ENCODE measurements around the gene VDR. TPM values are rescaled to one million over a fixed set of nuclear protein-coding genes. Genes with fewer than 3 reads are reported as not detected.

The VDR gene
- total and polyA plus RNA-seq, 2 donors (not counting 1 experiment from before 2014, with no cell fraction given), result 0.37 to 0.42 TPM

DNA sequence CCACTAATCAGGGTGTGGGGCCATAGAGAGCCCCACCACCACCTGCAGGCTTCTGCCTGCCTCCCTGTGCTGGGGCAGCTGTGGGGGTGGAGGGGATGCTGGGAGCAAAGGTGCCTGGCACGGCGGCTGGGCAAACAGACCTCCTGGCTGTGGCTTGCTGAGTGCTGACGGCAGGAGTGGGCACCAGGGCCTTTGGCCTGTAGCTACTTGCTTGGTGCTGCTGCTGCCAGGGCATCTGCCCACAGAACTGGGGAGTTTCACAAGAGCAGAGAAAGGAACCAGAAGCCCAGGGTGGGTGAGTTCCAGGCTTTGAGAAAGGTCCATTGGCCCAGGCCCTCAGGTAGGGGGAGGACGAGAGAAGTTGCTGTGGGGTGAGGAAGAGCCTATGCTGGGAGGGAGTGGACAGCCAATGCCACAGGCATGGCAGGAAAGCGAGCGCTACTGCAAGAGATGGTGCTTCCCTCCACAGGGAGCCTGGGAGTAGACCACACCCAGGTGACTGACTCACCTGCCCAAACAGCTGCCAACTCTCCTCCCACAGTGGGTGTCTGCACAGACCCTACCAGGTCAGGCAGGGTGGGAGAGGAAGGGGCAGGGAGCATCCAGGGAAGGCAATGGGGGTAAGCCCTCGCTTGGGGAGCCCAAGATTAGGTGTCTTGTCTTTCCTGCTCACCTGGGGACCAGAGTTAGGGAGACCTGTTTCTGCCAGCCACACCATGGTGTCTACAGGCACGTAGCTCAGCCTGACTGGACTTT, 46.1 kb downstream of the VDR start:
- Mint-ChIP-seq H3K27me3 (no peaks in the 10 kb centered on the region), H3K27ac (no peak overlapping the region), H3K9me3 (ENCODE audit: insufficient read depth) (no peaks in the 10 kb centered on the region), H3K4me3 (no peak overlapping the region), H3K4me1 (no peaks in the 10 kb centered on the region)
- Histone ChIP-seq H2AFZ (ENCODE audit: insufficient read depth, low read depth, low read length, poor library complexity, severe bottlenecking) (no peak overlapping the region), H3K27ac (ENCODE audit: low read length in 2 of 2) (no peak overlapping the region), H3K36me3 (replicated peaks in 1 of 2; ENCODE audit: control extremely low read depth in 1 of 2, control insufficient read depth in 1 of 2, extremely low read depth in 1 of 2, insufficient read depth in 2 of 2, low read length in 1 of 2) (no peaks in the 10 kb centered on the region), H4K20me1 (ENCODE audit: control insufficient read depth, insufficient read depth, low read length, poor library complexity, severe bottlenecking) (no peaks in the 10 kb centered on the region), H3K79me2 (ENCODE audit: control insufficient read depth, insufficient read depth, low read length) (no peaks in the 10 kb centered on the region), H3K27me3 (replicated peaks in 1 of 4; ENCODE audit: control extremely low read depth in 1 of 4, control insufficient read depth in 3 of 4, insufficient read depth in 4 of 4, low read length in 3 of 4) (no peaks in the 10 kb centered on the region), H3K4me3 (ENCODE audit: control extremely low read depth in 1 of 5, extremely low read depth in 1 of 5, insufficient read depth in 1 of 5, low read depth in 2 of 5, low read length in 4 of 5) (no peak overlapping the region), H3K9ac (ENCODE audit: low read length) (no peak overlapping the region), H3K9me3 (ENCODE audit: control extremely low read depth in 1 of 3, control insufficient read depth in 2 of 3, insufficient read depth in 1 of 3, low read length in 2 of 3) (no peaks in the 10 kb centered on the region), H3K4me2 (replicated peaks; ENCODE audit: low read depth, low read length, poor library complexity, severe bottlenecking) (no peak overlapping the region), H3K4me1 (ENCODE audit: control insufficient read depth in 2 of 2, insufficient read depth in 2 of 2, low read length in 2 of 2) (no peaks in the 10 kb centered on the region)
- ATAC-seq (ENCODE audit: low read depth) (no peak), DNase-seq (no peak)
- TF ChIP-seq EZH2 (IDR thresholded peaks at IDR 0.05; ENCODE audit: borderline replicate concordance, insufficient read depth, low read depth, low read length, poor library complexity, severe bottlenecking), result no peak
- TF ChIP-seq, protein P1, sequence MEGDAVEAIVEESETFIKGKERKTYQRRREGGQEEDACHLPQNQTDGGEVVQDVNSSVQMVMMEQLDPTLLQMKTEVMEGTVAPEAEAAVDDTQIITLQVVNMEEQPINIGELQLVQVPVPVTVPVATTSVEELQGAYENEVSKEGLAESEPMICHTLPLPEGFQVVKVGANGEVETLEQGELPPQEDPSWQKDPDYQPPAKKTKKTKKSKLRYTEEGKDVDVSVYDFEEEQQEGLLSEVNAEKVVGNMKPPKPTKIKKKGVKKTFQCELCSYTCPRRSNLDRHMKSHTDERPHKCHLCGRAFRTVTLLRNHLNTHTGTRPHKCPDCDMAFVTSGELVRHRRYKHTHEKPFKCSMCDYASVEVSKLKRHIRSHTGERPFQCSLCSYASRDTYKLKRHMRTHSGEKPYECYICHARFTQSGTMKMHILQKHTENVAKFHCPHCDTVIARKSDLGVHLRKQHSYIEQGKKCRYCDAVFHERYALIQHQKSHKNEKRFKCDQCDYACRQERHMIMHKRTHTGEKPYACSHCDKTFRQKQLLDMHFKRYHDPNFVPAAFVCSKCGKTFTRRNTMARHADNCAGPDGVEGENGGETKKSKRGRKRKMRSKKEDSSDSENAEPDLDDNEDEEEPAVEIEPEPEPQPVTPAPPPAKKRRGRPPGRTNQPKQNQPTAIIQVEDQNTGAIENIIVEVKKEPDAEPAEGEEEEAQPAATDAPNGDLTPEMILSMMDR (IDR thresholded peaks at IDR 0.05), result no peak
- intact Hi-C loops (cut with micrococcal nuclease), result no loop called here
- CTCF ChIA-PET, result no interaction called here
- POLR2A ChIA-PET, result no interaction called here
- WGBS (ENCODE audit: insufficient coverage), result 93% methylated on average over 6 of the region's 8 CpGs

DNA sequence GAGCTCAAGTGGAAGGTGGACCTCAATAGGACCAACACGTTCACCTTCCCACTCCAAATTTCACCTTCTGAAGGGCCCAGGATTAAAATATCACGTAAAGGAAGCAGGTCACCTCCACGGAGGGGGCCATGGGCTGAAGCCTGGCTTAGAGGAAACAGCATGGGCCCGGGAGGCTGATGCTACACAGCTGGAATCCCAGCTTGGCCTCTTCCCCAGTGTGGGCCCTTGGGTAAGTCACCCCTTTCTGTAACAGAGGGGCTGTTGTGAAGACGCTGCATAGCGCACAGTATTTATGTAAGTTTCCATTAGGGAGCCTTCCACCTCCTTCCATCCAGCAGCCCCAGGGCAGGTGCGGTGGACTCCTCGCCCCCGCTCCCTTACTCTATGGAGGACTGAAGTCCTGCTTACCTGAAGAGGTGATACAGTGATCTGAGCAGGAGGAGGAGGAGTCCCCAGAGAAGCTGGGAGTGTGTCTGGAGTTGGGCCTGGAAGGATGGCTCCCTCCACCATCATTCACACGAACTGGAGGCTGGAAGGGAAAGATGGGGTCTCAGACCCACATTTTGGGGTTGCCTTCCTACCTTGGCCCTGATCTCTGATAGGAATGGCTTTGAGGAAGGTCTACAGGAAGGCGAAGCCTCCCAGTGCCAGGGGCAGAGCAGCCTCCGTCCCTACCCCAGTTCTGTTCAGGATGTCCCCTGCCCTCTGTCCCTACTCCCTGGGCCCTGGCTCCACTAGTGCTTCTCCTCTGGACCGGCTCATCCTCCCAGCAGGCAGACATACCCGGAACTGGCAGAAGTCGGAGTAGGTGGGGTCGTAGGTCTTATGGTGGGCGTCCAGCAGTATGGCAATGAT, 47.8 kb downstream of the VDR start:
- H3K27ac ChIP-seq (ENCODE audit: low read length in 2 of 2), result no peak overlapping the region
- TF ChIP-seq, protein P1 (IDR thresholded peaks at IDR 0.05), result no peak
- TF ChIP-seq EZH2 (IDR thresholded peaks at IDR 0.05; ENCODE audit: borderline replicate concordance, insufficient read depth, low read depth, low read length, poor library complexity, severe bottlenecking), result no peak
- no peak overlapping the region for H2AFZ ChIP-seq (ENCODE audit: insufficient read depth, low read depth, low read length, poor library complexity, severe bottlenecking)
- no peaks in the 10 kb centered on the region for H3K4me1 Mint-ChIP-seq
- no peaks in the 10 kb centered on the region for H3K36me3 ChIP-seq (replicated peaks in 1 of 2; ENCODE audit: control extremely low read depth in 1 of 2, control insufficient read depth in 1 of 2, extremely low read depth in 1 of 2, insufficient read depth in 2 of 2, low read length in 1 of 2)
- no peaks in the 10 kb centered on the region for H3K27me3 ChIP-seq (replicated peaks in 1 of 4; ENCODE audit: control extremely low read depth in 1 of 4, control insufficient read depth in 3 of 4, insufficient read depth in 4 of 4, low read length in 3 of 4)
- H3K27ac Mint-ChIP-seq, result no peak overlapping the region
- CTCF ChIA-PET, result interaction anchor here (0.6 kb wide), 1 partner anchor 84 kb away, joined by 3 read pairs; no protein-coding TSS in a partner anchor
- H3K9me3 ChIP-seq (ENCODE audit: control extremely low read depth in 1 of 3, control insufficient read depth in 2 of 3, insufficient read depth in 1 of 3, low read length in 2 of 3), result no peaks in the 10 kb centered on the region
- H3K79me2 ChIP-seq (ENCODE audit: control insufficient read depth, insufficient read depth, low read length), result no peaks in the 10 kb centered on the region
- H4K20me1 ChIP-seq (ENCODE audit: control insufficient read depth, insufficient read depth, low read length, poor library complexity, severe bottlenecking), result no peaks in the 10 kb centered on the region
- POLR2A ChIA-PET, result no interaction called here
- no peaks in the 10 kb centered on the region for H3K4me1 ChIP-seq (ENCODE audit: control insufficient read depth in 2 of 2, insufficient read depth in 2 of 2, low read length in 2 of 2)
- no peak overlapping the region for H3K9ac ChIP-seq (ENCODE audit: low read length)
- intact Hi-C loops (cut with micrococcal nuclease), result no loop called here
- no peak overlapping the region for H3K4me2 ChIP-seq (replicated peaks; ENCODE audit: low read depth, low read length, poor library complexity, severe bottlenecking)
- ATAC-seq (ENCODE audit: low read depth) (no peak), DNase-seq (no peak)
- H3K4me3 Mint-ChIP-seq, result no peak overlapping the region
- H3K9me3 Mint-ChIP-seq (ENCODE audit: insufficient read depth), result no peaks in the 10 kb centered on the region
- 97% methylated on average over 8 of the region's 17 CpGs for WGBS (ENCODE audit: insufficient coverage)
- H3K4me3 ChIP-seq (ENCODE audit: control extremely low read depth in 1 of 5, extremely low read depth in 1 of 5, insufficient read depth in 1 of 5, low read depth in 2 of 5, low read length in 4 of 5), result no peak overlapping the region
- no peaks in the 10 kb centered on the region for H3K27me3 Mint-ChIP-seq
